ENCODE data around the gene GNAO1.

Gene GNAO1

GRCh38 chr16:56247808-56248207 is 56.5 kb downstream of the GNAO1 start:
- H3K27ac ChIP-seq, result no peak overlapping the region
- TF ChIP-seq ZFX (IDR thresholded peaks at IDR 0.05; ENCODE audit: borderline replicate concordance) (no peak), CTCF (IDR thresholded peaks at IDR 0.05) (no peak)

- H3K27ac ChIP-seq, result no peak overlapping the region
- TF ChIP-seq ZFX (IDR thresholded peaks at IDR 0.05; ENCODE audit: borderline replicate concordance) (no peak), CTCF (IDR thresholded peaks at IDR 0.05) (no peak)
Observed at GRCh38 chr16:56252835-56253234, 61.5 kb downstream of the GNAO1 start.

- H3K27ac ChIP-seq, result no peak overlapping the region
- TF ChIP-seq ZFX (IDR thresholded peaks at IDR 0.05; ENCODE audit: borderline replicate concordance), result no peak
- no peak for TF ChIP-seq CTCF (IDR thresholded peaks at IDR 0.05)
Observed at GRCh38 chr16:56255904-56256303, 64.6 kb downstream of the GNAO1 start.

GRCh38 chr16:56257239-56257638 is 66.0 kb downstream of the GNAO1 start:
- TF ChIP-seq ZFX (IDR thresholded peaks at IDR 0.05; ENCODE audit: borderline replicate concordance), result no peak
- no peak for TF ChIP-seq CTCF (IDR thresholded peaks at IDR 0.05)
- H3K27ac ChIP-seq, result no peak overlapping the region

- H3K27ac ChIP-seq, result no peak overlapping the region
- TF ChIP-seq ZFX (IDR thresholded peaks at IDR 0.05; ENCODE audit: borderline replicate concordance), result no peak
- no peak for TF ChIP-seq CTCF (IDR thresholded peaks at IDR 0.05)
Observed at GRCh38 chr16:56257666-56258342, 66.5 kb downstream of the GNAO1 start.

- TF ChIP-seq ZFX (IDR thresholded peaks at IDR 0.05; ENCODE audit: borderline replicate concordance), result no peak
- TF ChIP-seq CTCF (IDR thresholded peaks at IDR 0.05), result no peak
- H3K27ac ChIP-seq, result no peak overlapping the region
Observed at GRCh38 chr16:56258508-56259424, 67.5 kb downstream of the GNAO1 start.

- TF ChIP-seq CTCF (IDR thresholded peaks at IDR 0.05) (no peak), ZFX (IDR thresholded peaks at IDR 0.05; ENCODE audit: borderline replicate concordance) (no peak)
- no peak overlapping the region for H3K27ac ChIP-seq
Observed at GRCh38 chr16:56259425-56259779, 68.1 kb downstream of the GNAO1 start.
